GM06990 (cell line): ENCODE measurements around the gene LHB.
A peak's percentile ranks its signal among the peaks of the same experiment; 100 is the strongest.
"Not testable (repeated sequence)": the region's sequence is repeated elsewhere in the genome, so short reads cannot be mapped to it uniquely, and the experiment has no call there.

Experiments
- DNase-seq: peaks from one replicate; pipeline ENCODE4 v3.0.0-alpha.2; 2011; ENCODE audit not compliant: insufficient read length; ENCODE audit errors: extremely low read depth
- H3K27me3 ChIP-seq: replicated peaks from 2 replicates; pipeline ENCODE4 v1.6.0; 2011; ENCODE audit warnings: low read length; ENCODE audit not compliant: control insufficient read depth, insufficient read depth
- H3K36me3 ChIP-seq: 2 replicates; pipeline ENCODE4 v1.5.1; 2011; ENCODE audit warnings: low read length; ENCODE audit not compliant: control insufficient read depth, insufficient read depth
- H3K4me3 ChIP-seq: replicated peaks from 2 replicates; pipeline ENCODE4 v1.5.1; 2011; ENCODE audit warnings: low read depth, mild to moderate bottlenecking, control low read depth, low read length
- CTCF ChIP-seq: IDR thresholded peaks from 2 replicates; pipeline ENCODE4 v1.5.1; 2011; ENCODE audit warnings: low read length, control low read depth, mild to moderate bottlenecking, inconsistent platforms; ENCODE audit not compliant: insufficient read depth, poor library complexity, severe bottlenecking

LHB gene

GRCh38 chr19:49020931-49021895 lies 4.3 kb upstream of the LHB start:
- H3K27me3 ChIP-seq: no peaks in the 10 kb centered on the region
- H3K36me3 ChIP-seq: peaks cover under 1% of the 10 kb centered on the region; the same call in 1 of the 2 replicates
- TF ChIP-seq CTCF: no peak
- no peak for DNase-seq
- H3K4me3 ChIP-seq: no peak overlapping the region

- no peak for DNase-seq
- Histone ChIP-seq H3K36me3 (peaks cover 7% of the 10 kb centered on the region), H3K27me3 (no peaks in the 10 kb centered on the region), H3K4me3 (no peak overlapping the region)
- no peak for TF ChIP-seq CTCF
These were observed 3.5 kb upstream of the LHB start for GRCh38 chr19:49020342-49020741.

- Histone ChIP-seq H3K27me3 (no peaks in the 10 kb centered on the region), H3K4me3 (peak overlapping the region; percentile 46), H3K36me3 (peaks cover 9% of the 10 kb centered on the region)
- DNase-seq: peak; percentile 66
- TF ChIP-seq CTCF: peak; percentile 36
These were observed 2.5 kb upstream of the LHB start for GRCh38 chr19:49019242-49019932.

GRCh38 chr19:49018388-49019241 lies 1.7 kb upstream of the LHB start:
- DNase-seq, H3K27me3 ChIP-seq, H3K36me3 ChIP-seq: not testable (repeated sequence)
- peak overlapping the region; percentile 46 for H3K4me3 ChIP-seq

- H3K36me3 ChIP-seq: peaks cover 9% of the 10 kb centered on the region
- DNase-seq: peak; percentile 74
- peak overlapping the region; percentile 39 for H3K4me3 ChIP-seq
- no peaks in the 10 kb centered on the region for H3K27me3 ChIP-seq
- TF ChIP-seq CTCF: peak; percentile 78
These were observed 918 bp upstream of the LHB start for GRCh38 chr19:49017666-49018351.
